ENCODE measurements around the gene CD33. TPM values are rescaled to one million over a fixed set of nuclear protein-coding genes. Genes with fewer than 3 reads are reported as not detected.
"Not testable (repeated sequence)": the region's sequence is repeated elsewhere in the genome, so short reads cannot be mapped to it uniquely, and the experiment has no call there.

CD33 gene
- total RNA-seq = 20.7 TPM
- long read RNA-seq, partial matches to known transcripts = 5 of 13 reads
- long read RNA-seq, other reads (novel, unspliced or antisense) = 3 of 13 reads

DNA sequence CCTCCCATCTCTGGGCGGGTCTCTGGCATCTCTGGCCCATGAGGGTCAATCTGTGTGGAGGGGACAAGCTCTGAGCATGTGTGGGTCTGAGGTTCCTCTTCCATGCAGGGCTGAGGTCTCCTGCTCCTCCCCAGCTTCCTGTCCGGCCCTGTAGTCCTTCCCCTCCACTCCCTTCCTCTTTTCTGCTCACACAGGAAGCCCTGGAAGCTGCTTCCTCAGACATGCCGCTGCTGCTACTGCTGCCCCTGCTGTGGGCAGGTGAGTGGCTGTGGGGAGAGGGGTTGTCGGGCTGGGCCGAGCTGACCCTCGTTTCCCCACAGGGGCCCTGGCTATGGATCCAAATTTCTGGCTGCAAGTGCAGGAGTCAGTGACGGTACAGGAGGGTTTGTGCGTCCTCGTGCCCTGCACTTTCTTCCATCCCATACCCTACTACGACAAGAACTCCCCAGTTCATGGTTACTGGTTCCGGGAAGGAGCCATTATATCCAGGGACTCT, at the start of gene CD33:
Gene CD33, plus strand, starts transcription at position 183 of the 496 bp plus-strand sequence. Its CDS starts 39 bp downstream, at position 222.
- intact Hi-C loops (cut with DNase I); H3K4me1 ChIP-seq; H3K9me3 ChIP-seq; DNase-seq; H3K36me3 ChIP-seq: not testable (repeated sequence)
- Histone ChIP-seq H3K27me3 (peaks cover 11% of the 10 kb centered on the region), H3K27ac (peak within 1 kb of the TSS; percentile 36), H3K4me3 (peak within 1 kb of the TSS; percentile 32)
- peak; percentile 98 for ATAC-seq

DNA sequence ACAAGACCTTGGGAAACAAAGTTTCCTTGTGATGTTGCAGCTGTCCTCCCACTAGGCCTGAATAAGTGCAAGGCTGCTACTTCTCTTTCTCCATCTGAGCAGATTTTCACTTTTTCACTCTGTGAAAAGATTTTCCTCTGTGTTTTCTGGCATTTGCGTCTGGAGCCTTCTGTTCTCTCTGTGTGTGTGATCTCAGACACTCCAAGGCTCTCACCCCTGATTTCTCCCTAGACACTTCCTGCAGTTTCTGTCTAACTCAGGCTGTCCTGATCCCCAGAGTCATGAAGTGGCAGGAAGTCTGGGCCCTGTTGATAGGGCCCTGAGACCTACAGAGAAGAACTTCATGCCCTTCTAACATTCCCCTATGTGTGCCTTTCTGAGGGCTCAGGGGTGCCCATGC, 45.6 kb upstream of the CD33 start:
- Histone ChIP-seq H3K36me3 (no peaks in the 10 kb centered on the region), H3K27ac (no peak overlapping the region), H3K27me3 (peaks cover 5% of the 10 kb centered on the region), H3K9me3 (no peaks in the 10 kb centered on the region), H3K4me1 (no peaks in the 10 kb centered on the region), H3K4me3 (no peak overlapping the region)
- DNase-seq (no peak), ATAC-seq (no peak)
- TF ChIP-seq, protein P1, sequence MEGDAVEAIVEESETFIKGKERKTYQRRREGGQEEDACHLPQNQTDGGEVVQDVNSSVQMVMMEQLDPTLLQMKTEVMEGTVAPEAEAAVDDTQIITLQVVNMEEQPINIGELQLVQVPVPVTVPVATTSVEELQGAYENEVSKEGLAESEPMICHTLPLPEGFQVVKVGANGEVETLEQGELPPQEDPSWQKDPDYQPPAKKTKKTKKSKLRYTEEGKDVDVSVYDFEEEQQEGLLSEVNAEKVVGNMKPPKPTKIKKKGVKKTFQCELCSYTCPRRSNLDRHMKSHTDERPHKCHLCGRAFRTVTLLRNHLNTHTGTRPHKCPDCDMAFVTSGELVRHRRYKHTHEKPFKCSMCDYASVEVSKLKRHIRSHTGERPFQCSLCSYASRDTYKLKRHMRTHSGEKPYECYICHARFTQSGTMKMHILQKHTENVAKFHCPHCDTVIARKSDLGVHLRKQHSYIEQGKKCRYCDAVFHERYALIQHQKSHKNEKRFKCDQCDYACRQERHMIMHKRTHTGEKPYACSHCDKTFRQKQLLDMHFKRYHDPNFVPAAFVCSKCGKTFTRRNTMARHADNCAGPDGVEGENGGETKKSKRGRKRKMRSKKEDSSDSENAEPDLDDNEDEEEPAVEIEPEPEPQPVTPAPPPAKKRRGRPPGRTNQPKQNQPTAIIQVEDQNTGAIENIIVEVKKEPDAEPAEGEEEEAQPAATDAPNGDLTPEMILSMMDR (IDR thresholded peaks at IDR 0.05) = no peak
- intact Hi-C loops (cut with DNase I) = no loop called here

DNA sequence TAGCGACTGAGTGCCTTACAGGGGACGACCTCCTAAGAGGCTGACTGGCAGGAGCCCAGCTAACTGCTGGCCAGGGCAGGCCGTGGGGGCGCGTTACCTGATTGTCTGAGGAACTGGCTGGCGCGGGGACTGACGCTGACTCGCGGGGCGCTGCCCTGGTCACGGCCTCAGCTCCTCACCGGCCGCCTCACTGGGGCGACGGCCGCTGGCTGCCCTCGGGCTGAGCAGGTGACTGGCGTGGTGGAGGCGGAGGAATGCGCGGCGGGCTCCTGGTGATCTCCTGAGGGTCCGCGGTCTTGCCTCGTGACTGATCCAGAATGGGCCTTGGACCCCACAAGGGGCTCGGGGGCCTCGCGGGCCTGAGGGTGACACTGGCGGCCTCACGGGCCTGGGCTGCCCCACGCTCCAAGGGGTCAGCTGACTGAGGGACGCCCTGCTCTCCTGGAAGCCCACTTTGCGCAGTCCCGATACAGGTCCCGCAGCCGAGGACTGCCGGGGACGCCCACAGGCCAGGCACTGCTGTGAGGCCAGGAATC, 43.4 kb upstream of the CD33 start:
- no peaks in the 10 kb centered on the region for H3K4me1 ChIP-seq
- no peak for ATAC-seq
- TF ChIP-seq, protein P1 (IDR thresholded peaks at IDR 0.05) = no peak
- no peaks in the 10 kb centered on the region for H3K9me3 ChIP-seq
- H3K27ac ChIP-seq = no peak overlapping the region
- peaks cover 15% of the 10 kb centered on the region for H3K27me3 ChIP-seq
- H3K36me3 ChIP-seq = no peaks in the 10 kb centered on the region
- H3K4me3 ChIP-seq = no peak overlapping the region
- no peak for DNase-seq
- intact Hi-C loops (cut with DNase I) = no loop called here

DNA sequence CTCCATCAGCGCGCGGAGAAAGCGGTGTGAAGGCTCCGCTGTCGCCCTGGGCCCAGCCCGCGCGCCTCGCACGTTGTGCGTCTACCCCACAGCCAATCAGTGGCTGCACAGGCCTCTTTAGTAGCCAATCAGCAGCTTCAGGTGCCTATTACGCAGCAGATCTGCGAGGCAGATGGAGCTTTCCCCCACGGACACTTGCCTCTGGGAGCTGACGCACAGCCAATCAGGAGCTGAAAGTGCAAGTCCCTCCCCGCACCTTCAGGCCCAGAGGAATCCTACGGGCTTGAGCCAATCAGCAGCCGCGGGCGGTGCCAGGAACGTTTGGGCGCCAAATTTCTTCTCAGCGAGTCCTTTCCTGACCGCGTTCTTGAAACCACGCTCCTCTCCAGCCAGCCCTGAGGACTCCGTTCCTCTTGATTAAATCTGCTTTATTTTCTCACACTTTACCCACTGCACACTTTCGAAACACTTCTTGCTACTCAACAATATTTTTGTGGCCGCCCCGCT, 42.9 kb upstream of the CD33 start:
- Histone ChIP-seq H3K4me1 (no peaks in the 10 kb centered on the region), H3K27ac (no peak overlapping the region), H3K4me3 (no peak overlapping the region), H3K9me3 (no peaks in the 10 kb centered on the region), H3K36me3 (no peaks in the 10 kb centered on the region), H3K27me3 (peaks cover 15% of the 10 kb centered on the region)
- intact Hi-C loops (cut with DNase I) = no loop called here
- TF ChIP-seq, protein P1 (IDR thresholded peaks at IDR 0.05) = no peak
- ATAC-seq = no peak
- no peak for DNase-seq

DNA sequence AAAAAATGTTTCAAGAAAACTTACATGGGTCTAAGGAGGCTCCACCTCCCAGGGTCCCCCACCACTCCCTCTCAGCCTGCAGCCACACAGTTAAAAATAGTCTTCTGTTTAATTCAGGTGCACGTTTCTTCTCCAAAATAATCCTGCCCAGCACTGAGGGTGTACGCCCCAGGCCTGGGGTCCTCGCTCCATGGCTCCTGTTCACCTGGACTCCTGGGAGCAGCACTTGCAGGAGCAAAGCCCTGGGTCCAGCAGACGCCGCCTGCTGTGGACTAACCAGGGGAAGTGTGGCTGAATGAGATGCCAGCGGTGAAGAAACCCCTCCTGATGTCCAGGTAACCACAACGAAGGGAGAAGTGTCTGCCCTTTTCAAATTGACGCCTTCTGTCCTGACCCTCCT, 41.3 kb upstream of the CD33 start:
- Histone ChIP-seq H3K4me3 (no peak overlapping the region), H3K4me1 (no peaks in the 10 kb centered on the region), H3K9me3 (no peaks in the 10 kb centered on the region), H3K36me3 (no peaks in the 10 kb centered on the region), H3K27me3 (peaks cover 15% of the 10 kb centered on the region), H3K27ac (no peak overlapping the region)
- ATAC-seq (no peak), DNase-seq (no peak)
- TF ChIP-seq, protein P1 (IDR thresholded peaks at IDR 0.05) = no peak
- intact Hi-C loops (cut with DNase I) = no loop called here

DNA sequence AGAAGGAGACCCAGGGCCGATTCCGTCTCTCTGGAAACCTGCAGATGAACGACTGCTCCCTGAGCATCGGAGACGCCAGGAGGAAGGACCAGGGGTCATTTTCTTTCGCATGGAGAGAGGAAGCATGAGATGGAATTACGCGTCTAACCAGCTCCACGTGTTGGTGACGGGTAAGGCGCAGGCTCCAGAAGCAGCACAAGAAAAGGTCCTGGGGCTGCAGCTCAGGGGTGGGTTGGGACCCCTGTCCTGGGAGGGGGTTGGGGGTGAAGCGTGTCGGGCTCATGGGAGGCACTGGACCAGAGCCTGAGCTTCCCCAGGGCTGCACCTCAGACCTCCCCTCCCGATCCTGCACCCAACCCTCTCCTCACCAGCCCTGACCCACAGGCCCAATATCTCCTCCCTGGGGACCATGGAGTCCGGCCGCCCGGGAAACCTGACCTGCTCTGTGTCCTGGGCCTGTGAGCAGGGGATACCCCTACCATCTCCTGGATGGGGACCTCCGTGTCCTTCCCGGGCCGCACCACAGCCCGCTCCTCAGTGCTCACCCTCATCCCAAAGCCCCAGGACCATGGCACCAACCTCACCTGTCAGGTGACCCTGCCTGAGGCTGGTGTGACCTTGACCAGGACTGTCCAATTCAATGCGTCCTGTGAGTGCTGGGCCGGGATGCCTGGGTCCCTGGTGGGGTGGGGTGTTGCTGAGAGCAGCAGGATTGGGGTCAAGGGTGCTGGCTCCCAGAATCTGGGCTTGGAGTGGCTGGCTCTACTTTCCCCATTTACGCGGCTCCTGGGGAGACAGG, 39.6 kb upstream of the CD33 start:
- DNase-seq (no peak), ATAC-seq (no peak)
- no peak overlapping the region for H3K27ac ChIP-seq
- intact Hi-C loops (cut with DNase I) = no loop called here
- no peaks in the 10 kb centered on the region for H3K4me1 ChIP-seq
- H3K36me3 ChIP-seq = no peaks in the 10 kb centered on the region
- H3K4me3 ChIP-seq = no peak overlapping the region
- peaks cover 15% of the 10 kb centered on the region for H3K27me3 ChIP-seq
- no peaks in the 10 kb centered on the region for H3K9me3 ChIP-seq
- TF ChIP-seq, protein P1 (IDR thresholded peaks at IDR 0.05) = no peak
